Measurements from ENCODE around the gene SLC25A11.

DNA sequence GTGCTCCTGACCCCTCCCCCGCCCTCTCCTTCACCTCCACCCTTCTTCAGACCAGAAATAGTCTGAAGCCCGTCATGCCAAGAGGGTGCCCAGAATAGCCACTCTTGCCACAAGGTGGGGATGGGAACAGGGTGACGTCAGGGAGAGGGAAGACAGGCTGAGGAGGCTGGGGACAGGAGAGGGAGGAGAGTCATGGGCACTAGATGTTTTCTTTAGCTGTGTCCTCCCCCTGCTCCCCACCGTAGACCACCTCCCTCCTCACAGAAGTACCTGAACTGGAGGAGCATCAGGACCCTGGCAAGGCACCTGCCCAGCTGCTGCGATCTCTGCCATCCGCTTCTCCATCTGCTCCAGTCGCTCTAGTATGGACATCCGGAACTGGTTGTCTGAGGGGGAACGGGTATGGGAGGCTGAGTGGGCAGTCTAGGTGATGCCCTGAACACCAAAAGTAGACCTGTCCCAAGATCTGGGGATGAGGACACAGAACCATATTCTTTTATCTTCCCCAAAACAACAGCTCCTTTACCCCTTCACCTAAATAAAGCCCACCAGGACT, 34.3 kb upstream of the SLC25A11 start:
- TF ChIP-seq, protein P1, sequence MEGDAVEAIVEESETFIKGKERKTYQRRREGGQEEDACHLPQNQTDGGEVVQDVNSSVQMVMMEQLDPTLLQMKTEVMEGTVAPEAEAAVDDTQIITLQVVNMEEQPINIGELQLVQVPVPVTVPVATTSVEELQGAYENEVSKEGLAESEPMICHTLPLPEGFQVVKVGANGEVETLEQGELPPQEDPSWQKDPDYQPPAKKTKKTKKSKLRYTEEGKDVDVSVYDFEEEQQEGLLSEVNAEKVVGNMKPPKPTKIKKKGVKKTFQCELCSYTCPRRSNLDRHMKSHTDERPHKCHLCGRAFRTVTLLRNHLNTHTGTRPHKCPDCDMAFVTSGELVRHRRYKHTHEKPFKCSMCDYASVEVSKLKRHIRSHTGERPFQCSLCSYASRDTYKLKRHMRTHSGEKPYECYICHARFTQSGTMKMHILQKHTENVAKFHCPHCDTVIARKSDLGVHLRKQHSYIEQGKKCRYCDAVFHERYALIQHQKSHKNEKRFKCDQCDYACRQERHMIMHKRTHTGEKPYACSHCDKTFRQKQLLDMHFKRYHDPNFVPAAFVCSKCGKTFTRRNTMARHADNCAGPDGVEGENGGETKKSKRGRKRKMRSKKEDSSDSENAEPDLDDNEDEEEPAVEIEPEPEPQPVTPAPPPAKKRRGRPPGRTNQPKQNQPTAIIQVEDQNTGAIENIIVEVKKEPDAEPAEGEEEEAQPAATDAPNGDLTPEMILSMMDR (IDR thresholded peaks at IDR 0.05; ENCODE audit: insufficient read depth, low read depth, low read length), result no peak
- no peak for TF ChIP-seq EZH2 (IDR thresholded peaks at IDR 0.05; ENCODE audit: insufficient read depth, low read length)

Data from astrocyte (in vitro differentiated cells and primary cell).